Trophoblast cell (in vitro differentiated cells and primary cell): ENCODE measurements around the gene DIO3.

Experiments
- DNase-seq, 2 donors: peaks; one replicate each; pipeline ENCODE4 v3.0.0-alpha.2; 2016
- H2AFZ ChIP-seq: 2 replicates; pipeline ENCODE4 v1.6.1; 2013; ENCODE audit warnings: low read length, moderate library complexity, mild to moderate bottlenecking; ENCODE audit not compliant: insufficient read depth, poor library complexity
- H2AK5ac ChIP-seq: 2 replicates; pipeline ENCODE4 v1.6.1; 2013; ENCODE audit warnings: mild to moderate bottlenecking, low read length
- H2BK120ac ChIP-seq: 2 replicates; pipeline ENCODE4 v1.6.1; 2013; ENCODE audit warnings: low read length, mild to moderate bottlenecking, moderate library complexity; ENCODE audit not compliant: insufficient read depth, poor library complexity
- H2BK12ac ChIP-seq: 2 replicates; pipeline ENCODE4 v1.6.1; 2013; ENCODE audit warnings: mild to moderate bottlenecking, low read length, moderate library complexity
- H2BK5ac ChIP-seq: 2 replicates; pipeline ENCODE4 v1.6.1; 2013; ENCODE audit warnings: low read length, low read depth, moderate library complexity, mild to moderate bottlenecking; ENCODE audit not compliant: poor library complexity
- H3K14ac ChIP-seq: 2 replicates; pipeline ENCODE4 v1.6.1; 2013; ENCODE audit warnings: mild to moderate bottlenecking, low read length
- H3K18ac ChIP-seq: 2 replicates; pipeline ENCODE4 v1.6.1; 2013; ENCODE audit warnings: mild to moderate bottlenecking, low read length
- H3K23ac ChIP-seq: 2 replicates; pipeline ENCODE4 v1.6.1; 2013; ENCODE audit warnings: low read length
- H3K27ac ChIP-seq: 2 replicates; pipeline ENCODE4 v1.5.1; 2013; ENCODE audit warnings: low read depth, mild to moderate bottlenecking, inconsistent platforms, low read length, moderate library complexity
- H3K27me3 ChIP-seq: 2 replicates; pipeline ENCODE4 v1.6.1; 2013; ENCODE audit warnings: inconsistent platforms, mild to moderate bottlenecking, low read length, moderate library complexity; ENCODE audit not compliant: insufficient read depth
- H3K36me3 ChIP-seq, 2 experiments: 1 replicate in 1 of 2; 2 replicates in 1 of 2; pipeline ENCODE4 v1.6.1; 2013; ENCODE audit warnings: low read length in 2 of 2, mild to moderate bottlenecking in 2 of 2, moderate library complexity in 1 of 2; ENCODE audit not compliant: insufficient read depth in 2 of 2, control insufficient read depth in 1 of 2
- H3K4ac ChIP-seq: 2 replicates; pipeline ENCODE4 v1.6.1; 2013; ENCODE audit warnings: low read depth, mild to moderate bottlenecking, low read length, moderate library complexity
- H3K4me1 ChIP-seq, 2 experiments: 1 replicate in 1 of 2; 2 replicates in 1 of 2; pipeline ENCODE4 v1.6.1; 2013; ENCODE audit warnings: low read length in 2 of 2, mild to moderate bottlenecking in 2 of 2, moderate library complexity in 1 of 2; ENCODE audit not compliant: insufficient read depth in 2 of 2, control insufficient read depth in 1 of 2
- H3K4me2 ChIP-seq: 2 replicates; pipeline ENCODE4 v1.6.1; 2013; ENCODE audit warnings: inconsistent platforms, mild to moderate bottlenecking, low read length, moderate library complexity
- H3K4me3 ChIP-seq: 2 replicates; pipeline ENCODE4 v1.5.1; 2013; ENCODE audit warnings: mild to moderate bottlenecking, low read depth, low read length, inconsistent platforms
- H3K79me1 ChIP-seq: one replicate; pipeline ENCODE4 v1.6.1; 2013; ENCODE audit warnings: low read length
- H3K79me2 ChIP-seq: 2 replicates; pipeline ENCODE4 v1.6.1; 2013; ENCODE audit warnings: low read length, mild to moderate bottlenecking; ENCODE audit not compliant: control insufficient read depth, insufficient read depth, poor library complexity
- H3K9ac ChIP-seq: 2 replicates; pipeline ENCODE4 v1.6.1; 2013; ENCODE audit warnings: mild to moderate bottlenecking, low read length
- H3K9me3 ChIP-seq: 2 replicates; pipeline ENCODE4 v1.6.1; 2013; ENCODE audit warnings: low read depth, mild to moderate bottlenecking, control low read depth, inconsistent platforms, low read length; ENCODE audit not compliant: insufficient read depth
- H4K12ac ChIP-seq: 2 replicates; pipeline ENCODE4 v1.6.1; 2013; ENCODE audit warnings: low read depth, mild to moderate bottlenecking, low read length, moderate library complexity
- H4K8ac ChIP-seq: 2 replicates; pipeline ENCODE4 v1.6.1; 2013; ENCODE audit warnings: low read depth, mild to moderate bottlenecking, low read length, moderate library complexity
- H4K91ac ChIP-seq: one replicate; pipeline ENCODE4 v1.6.1; 2013; ENCODE audit warnings: low read depth, mild to moderate bottlenecking, low read length, moderate library complexity
- WGBS: extraction: QIAGEN DNeasy Blood & Tissue Kit; methylation state at CpG from one replicate; pipeline ENCODE4 v1.1.7; 2013; ENCODE audit warnings: missing lambda C conversion rate; ENCODE audit not compliant: insufficient read length, insufficient coverage; ENCODE audit errors: extremely low coverage; 5-methylcytosine and 5-hydroxymethylcytosine counted together

Gene DIO3

DNA sequence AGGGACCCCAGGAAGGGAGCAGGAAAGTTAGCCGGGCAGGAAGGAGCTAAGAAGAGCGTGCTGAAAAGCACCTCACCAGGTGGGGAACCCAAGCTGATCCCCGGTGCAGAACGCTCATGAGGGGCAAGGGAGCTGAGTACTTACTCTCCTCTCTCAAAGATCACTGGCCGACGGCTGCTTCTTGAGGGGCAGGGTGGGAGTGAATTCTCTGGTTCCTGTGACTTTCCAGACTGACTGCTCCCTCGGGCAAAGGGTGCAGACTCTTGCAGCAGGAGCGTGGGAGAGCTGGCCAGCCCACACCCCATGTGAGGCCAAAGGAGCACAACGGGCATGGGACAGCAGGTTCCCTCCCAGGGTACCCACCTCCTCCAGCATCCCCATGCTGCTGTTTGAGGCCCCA, 44.9 kb upstream of the DIO3 start:
- no peak overlapping the region for H4K8ac ChIP-seq
- H2BK12ac ChIP-seq: no peak overlapping the region
- WGBS: no CpG with 5 or more reads among the region's 9 CpGs
- no peak overlapping the region for H3K14ac ChIP-seq
- H3K4ac ChIP-seq: no peak overlapping the region
- H2BK120ac ChIP-seq: no peak overlapping the region
- H3K9me3 ChIP-seq: peaks cover 10% of the 10 kb centered on the region
- no peak overlapping the region for H4K12ac ChIP-seq
- no peak for DNase-seq
- H3K18ac ChIP-seq: no peak overlapping the region
- no peaks in the 10 kb centered on the region for H3K36me3 ChIP-seq
- H4K91ac ChIP-seq: no peak overlapping the region
- H3K4me2 ChIP-seq: no peak overlapping the region
- no peaks in the 10 kb centered on the region for H3K4me1 ChIP-seq
- H3K79me2 ChIP-seq: no peaks in the 10 kb centered on the region
- H2BK5ac ChIP-seq: no peak overlapping the region
- no peak overlapping the region for H3K23ac ChIP-seq
- no peaks in the 10 kb centered on the region for H3K79me1 ChIP-seq
- no peak overlapping the region for H3K27ac ChIP-seq
- H2AFZ ChIP-seq: no peak overlapping the region
- no peaks in the 10 kb centered on the region for H3K27me3 ChIP-seq
- H3K4me3 ChIP-seq: no peak overlapping the region
- H2AK5ac ChIP-seq: no peak overlapping the region
- no peak overlapping the region for H3K9ac ChIP-seq

DNA sequence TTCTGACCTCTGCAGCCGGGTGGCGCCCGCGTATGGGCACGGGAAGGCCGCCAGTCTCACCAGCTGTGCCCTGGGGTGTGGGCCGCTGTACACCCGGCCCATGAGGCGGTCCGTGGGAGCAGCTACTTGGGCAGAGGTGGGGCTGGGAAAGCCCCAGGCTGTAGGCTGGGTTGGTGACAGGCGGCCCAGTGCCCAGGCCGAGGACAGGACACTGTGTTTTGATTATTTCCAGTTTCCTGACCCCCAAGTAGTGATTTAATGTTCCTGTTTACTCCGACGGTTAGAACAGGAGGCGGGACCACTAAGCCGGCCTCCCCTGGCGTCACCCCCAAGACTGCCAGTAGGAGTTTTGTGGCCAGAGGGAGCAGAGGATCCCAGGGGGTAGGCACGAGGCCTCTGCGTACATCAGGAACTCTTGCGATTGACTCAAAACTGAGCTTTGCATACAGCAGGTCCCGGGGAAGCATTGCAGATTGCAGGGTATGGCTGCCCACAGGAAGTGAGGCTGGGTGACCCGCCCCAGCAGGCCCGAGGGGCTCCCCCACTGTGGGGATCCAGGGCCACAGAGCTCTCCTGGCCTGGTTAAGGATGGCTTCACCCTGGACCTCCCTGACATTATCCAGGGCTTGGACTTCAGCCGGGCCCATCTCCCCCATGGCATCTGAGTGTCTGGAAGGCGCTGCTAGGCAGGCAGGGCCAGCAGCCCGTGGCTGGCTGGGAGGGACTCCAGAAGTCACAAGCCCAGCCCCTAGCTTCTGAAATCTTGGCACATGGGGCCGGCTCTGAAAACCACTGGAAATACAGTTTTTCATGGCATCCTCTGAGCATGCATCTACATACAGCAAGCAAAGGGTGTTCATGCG, 42.5 kb upstream of the DIO3 start:
- DNase-seq: no peak
- H2BK120ac ChIP-seq: no peak overlapping the region
- H2AFZ ChIP-seq: no peak overlapping the region
- no peak overlapping the region for H3K14ac ChIP-seq
- H3K36me3 ChIP-seq: no peaks in the 10 kb centered on the region
- H3K27me3 ChIP-seq: no peaks in the 10 kb centered on the region
- no peaks in the 10 kb centered on the region for H3K79me2 ChIP-seq
- H3K27ac ChIP-seq: no peak overlapping the region
- H4K8ac ChIP-seq: no peak overlapping the region
- H3K23ac ChIP-seq: no peak overlapping the region
- no peak overlapping the region for H2BK12ac ChIP-seq
- H3K4ac ChIP-seq: no peak overlapping the region
- H3K4me1 ChIP-seq: no peaks in the 10 kb centered on the region
- H2BK5ac ChIP-seq: no peak overlapping the region
- H4K91ac ChIP-seq: no peak overlapping the region
- no peak overlapping the region for H3K4me3 ChIP-seq
- H3K4me2 ChIP-seq: no peak overlapping the region
- H4K12ac ChIP-seq: no peak overlapping the region
- H3K9ac ChIP-seq: no peak overlapping the region
- H3K79me1 ChIP-seq: no peaks in the 10 kb centered on the region
- no peak overlapping the region for H3K18ac ChIP-seq
- no CpG with 5 or more reads among the region's 28 CpGs for WGBS
- H3K9me3 ChIP-seq: peaks cover 10% of the 10 kb centered on the region
- no peak overlapping the region for H2AK5ac ChIP-seq

DNA sequence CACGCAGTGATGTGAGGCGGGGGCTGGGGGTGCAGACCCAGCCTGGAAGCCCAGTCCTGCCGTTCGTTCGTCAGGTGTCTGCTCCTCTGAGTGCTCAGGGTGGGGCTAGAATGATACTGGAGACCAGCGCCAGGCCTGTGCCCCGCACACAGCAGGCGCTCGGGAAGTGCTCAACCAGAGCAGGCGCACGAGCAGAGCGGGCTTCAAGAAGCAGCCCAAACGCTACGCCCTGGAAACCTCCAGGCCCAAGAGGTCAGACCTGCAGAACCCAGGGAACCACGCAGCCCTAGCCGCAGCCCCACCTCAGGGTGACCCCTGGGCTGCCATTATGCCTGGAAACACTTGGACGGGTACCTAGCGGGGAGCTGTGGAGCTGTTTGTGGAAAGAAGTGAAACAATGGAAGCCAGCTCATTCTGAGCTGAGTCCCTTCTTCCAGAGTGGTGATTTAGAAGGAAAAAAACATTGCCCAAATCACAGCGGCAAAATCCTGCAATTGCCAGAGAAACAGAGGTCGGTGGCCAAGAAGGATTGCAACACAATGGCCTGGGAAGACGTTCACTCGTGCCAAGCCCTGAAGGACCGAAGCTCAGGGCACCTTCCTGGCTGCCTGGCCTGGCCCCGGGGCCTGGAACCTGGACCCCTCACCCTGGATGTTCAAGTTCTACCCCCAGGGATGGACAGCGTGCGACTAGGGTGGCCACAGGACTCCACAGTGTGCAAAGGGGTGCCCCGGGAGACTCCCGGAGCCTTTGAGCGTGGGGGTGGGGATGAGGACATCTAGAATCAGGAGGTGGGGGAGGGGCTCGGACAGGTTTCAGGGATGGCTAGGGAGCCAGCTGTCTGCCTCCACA, 40.4 kb upstream of the DIO3 start:
- Histone ChIP-seq H3K4me1 (no peaks in the 10 kb centered on the region), H2BK12ac (no peak overlapping the region), H4K12ac (no peak overlapping the region), H3K27me3 (no peaks in the 10 kb centered on the region), H4K8ac (no peak overlapping the region), H3K79me1 (no peaks in the 10 kb centered on the region), H3K27ac (no peak overlapping the region), H2AFZ (no peak overlapping the region), H4K91ac (no peak overlapping the region), H3K36me3 (no peaks in the 10 kb centered on the region), H3K4ac (no peak overlapping the region), H3K9ac (no peak overlapping the region), H3K4me2 (no peak overlapping the region), H2BK5ac (no peak overlapping the region), H3K9me3 (peaks cover 7% of the 10 kb centered on the region), H3K18ac (no peak overlapping the region), H3K79me2 (no peaks in the 10 kb centered on the region), H2BK120ac (no peak overlapping the region), H3K23ac (no peak overlapping the region), H2AK5ac (no peak overlapping the region), H3K4me3 (no peak overlapping the region), H3K14ac (no peak overlapping the region)
- DNase-seq: no peak
- no CpG with 5 or more reads among the region's 30 CpGs for WGBS

DNA sequence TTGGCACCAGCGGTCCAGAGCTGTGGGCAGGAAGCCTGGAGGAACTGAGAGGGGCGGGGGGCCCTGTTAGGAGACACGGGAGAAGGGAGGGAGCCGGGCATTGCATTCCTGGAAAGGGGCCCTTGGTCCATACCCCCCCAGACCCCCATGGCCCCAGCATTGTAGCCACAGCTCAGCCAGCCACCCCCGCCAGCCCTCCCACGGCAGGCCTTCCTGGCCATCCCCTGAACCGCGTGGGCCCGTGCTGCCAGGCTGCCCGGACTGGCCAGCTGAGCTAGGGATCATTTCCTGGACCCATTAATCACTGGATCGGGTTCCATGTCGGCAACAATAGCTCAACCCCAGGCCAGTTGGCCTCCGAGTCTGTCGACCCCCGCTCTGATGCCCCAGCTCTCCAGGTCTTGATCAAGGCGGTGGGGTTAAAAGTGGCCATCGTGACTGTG, 39.8 kb upstream of the DIO3 start:
- Histone ChIP-seq H3K4me1 (no peaks in the 10 kb centered on the region), H3K9ac (no peak overlapping the region), H2AFZ (no peak overlapping the region), H2BK5ac (no peak overlapping the region), H3K79me1 (no peaks in the 10 kb centered on the region), H3K27ac (no peak overlapping the region), H3K18ac (no peak overlapping the region), H3K36me3 (no peaks in the 10 kb centered on the region), H2AK5ac (no peak overlapping the region), H3K27me3 (no peaks in the 10 kb centered on the region), H3K79me2 (no peaks in the 10 kb centered on the region), H2BK120ac (no peak overlapping the region), H4K91ac (no peak overlapping the region), H3K23ac (no peak overlapping the region), H3K9me3 (peaks cover 4% of the 10 kb centered on the region), H4K12ac (no peak overlapping the region), H3K4me2 (no peak overlapping the region), H2BK12ac (no peak overlapping the region), H3K4ac (no peak overlapping the region), H3K14ac (no peak overlapping the region), H3K4me3 (no peak overlapping the region), H4K8ac (no peak overlapping the region)
- DNase-seq: no peak
- WGBS: no CpG with 5 or more reads among the region's 17 CpGs
